OCI-LY1 (cell line): ENCODE data around the gene GLTP.

ENCODE experiments used
- H2AFZ ChIP-seq: fragments of 200-600 bp; sonication (generic), shearing (Covaris generic); 2 replicates; pipeline ENCODE4 v1.6.0; 2014; ENCODE audit warnings: antibody characterized with exemption, mild to moderate bottlenecking, low read length
- H3F3A ChIP-seq: fragments of 200-600 bp; sonication (generic), shearing (Covaris generic); 2 replicates; pipeline ENCODE4 v1.6.0; 2014; ENCODE audit warnings: mild to moderate bottlenecking, antibody characterized with exemption, low read length, moderate library complexity; ENCODE audit not compliant: insufficient read depth
- H3K27ac ChIP-seq: fragments of 200-600 bp; sonication (generic); 2 replicates; pipeline ENCODE4 v1.5.1; 2014; ENCODE audit warnings: low read length, mixed run types, mild to moderate bottlenecking, low read depth; ENCODE audit not compliant: poor library complexity, severe bottlenecking
- H3K27me3 ChIP-seq: fragments of 200-600 bp; sonication (generic); 2 replicates; pipeline ENCODE4 v1.6.0; 2014; ENCODE audit warnings: antibody characterized with exemption, mild to moderate bottlenecking, low read length, moderate library complexity; ENCODE audit not compliant: insufficient read depth
- H3K36me3 ChIP-seq: fragments of 200-600 bp; sonication (generic); 2 replicates; pipeline ENCODE4 v1.6.1; 2014; ENCODE audit warnings: mild to moderate bottlenecking, antibody characterized with exemption, low read length, moderate library complexity, mixed read lengths; ENCODE audit not compliant: insufficient read depth
- H3K4me1 ChIP-seq: fragments of 200-600 bp; sonication (generic); 2 replicates; pipeline ENCODE4 v1.5.1; 2014; ENCODE audit warnings: mild to moderate bottlenecking, low read length, moderate library complexity; ENCODE audit not compliant: insufficient read depth, severe bottlenecking
- H3K4me2 ChIP-seq: fragments of 200-600 bp; sonication (generic), shearing (Covaris generic); 2 replicates; pipeline ENCODE4 v1.6.1; 2014; ENCODE audit warnings: low read length
- H3K4me3 ChIP-seq: fragments of 200-600 bp; sonication (generic); 2 replicates; pipeline ENCODE4 v1.5.1; 2014; ENCODE audit warnings: low read length, low read depth, mild to moderate bottlenecking, mixed read lengths; ENCODE audit not compliant: poor library complexity, severe bottlenecking
- H3K79me2 ChIP-seq: fragments of 200-600 bp; shearing (Covaris generic); 2 replicates; pipeline ENCODE4 v1.6.1; 2016; ENCODE audit warnings: mixed run types, low read length, mixed read lengths; ENCODE audit not compliant: insufficient read depth
- H3K9ac ChIP-seq: fragments of 200-600 bp; sonication (generic), shearing (Covaris generic); 2 replicates; pipeline ENCODE4 v1.6.1; 2014; ENCODE audit warnings: mild to moderate bottlenecking, low read length, mixed read lengths
- H3K9me2 ChIP-seq: fragments of 200-600 bp; sonication (generic), shearing (Covaris generic); 2 replicates; pipeline ENCODE4 v1.6.1; 2014; ENCODE audit warnings: low read depth, mild to moderate bottlenecking, low read length, mixed read lengths
- H3K9me3 ChIP-seq: fragments of 200-600 bp; shearing (Covaris generic); 2 replicates; pipeline ENCODE4 v1.6.1; 2014; ENCODE audit warnings: low read length, mixed read lengths
- H4K20me1 ChIP-seq: fragments of 200-600 bp; sonication (generic), shearing (Covaris generic); 2 replicates; pipeline ENCODE4 v1.6.0; 2016; ENCODE audit warnings: mild to moderate bottlenecking, low read length; ENCODE audit not compliant: insufficient read depth
- CTCF ChIP-seq: fragments of 200-600 bp; sonication (generic), shearing (Covaris generic); IDR thresholded peaks from 2 replicates; pipeline ENCODE4 v1.5.1; 2017; ENCODE audit warnings: mild to moderate bottlenecking, antibody characterized with exemption, low read length, moderate library complexity, mixed read lengths
- EZH2 ChIP-seq: fragments of 200-600 bp; sonication (generic), shearing (Covaris generic); IDR thresholded peaks from 2 replicates; pipeline ENCODE4 v1.8.0; 2017; ENCODE audit warnings: borderline replicate concordance, mixed run types, mild to moderate bottlenecking, antibody characterized with exemption, low read length, moderate library complexity, mixed read lengths

Gene GLTP

GRCh38 chr12:109879351-109880042, 844 bp downstream of the GLTP start:
- H2AFZ ChIP-seq = no peak overlapping the region
- no peaks in the 10 kb centered on the region for H3K9me2 ChIP-seq
- peak overlapping the region; percentile 73 for H3K4me3 ChIP-seq
- TF ChIP-seq EZH2 (no peak), CTCF (no peak)
- H3K27me3 ChIP-seq = no peaks in the 10 kb centered on the region
- no peaks in the 10 kb centered on the region for H4K20me1 ChIP-seq
- H3K79me2 ChIP-seq = no peaks in the 10 kb centered on the region
- peak overlapping the region; percentile 94 for H3K4me2 ChIP-seq
- peaks cover 22% of the 10 kb centered on the region for H3K4me1 ChIP-seq
- H3K9ac ChIP-seq = peak overlapping the region; percentile 73
- H3K36me3 ChIP-seq = no peaks in the 10 kb centered on the region
- no peaks in the 10 kb centered on the region for H3F3A ChIP-seq
- no peak overlapping the region for H3K27ac ChIP-seq
- H3K9me3 ChIP-seq = no peaks in the 10 kb centered on the region

GRCh38 chr12:109878749-109879148, 1.6 kb downstream of the GLTP start:
- no peak for TF ChIP-seq CTCF
- no peak for TF ChIP-seq EZH2
- H3K79me2 ChIP-seq = no peaks in the 10 kb centered on the region
- no peak overlapping the region for H3K9ac ChIP-seq
- no peak overlapping the region for H3K27ac ChIP-seq
- no peak overlapping the region for H2AFZ ChIP-seq
- H3K4me2 ChIP-seq = no peak overlapping the region
- no peaks in the 10 kb centered on the region for H3K9me3 ChIP-seq
- H3K9me2 ChIP-seq = no peaks in the 10 kb centered on the region
- H3K4me3 ChIP-seq = no peak overlapping the region
- H3K27me3 ChIP-seq = no peaks in the 10 kb centered on the region
- H3K36me3 ChIP-seq = no peaks in the 10 kb centered on the region
- H4K20me1 ChIP-seq = no peaks in the 10 kb centered on the region
- H3K4me1 ChIP-seq = peaks cover 22% of the 10 kb centered on the region
- H3F3A ChIP-seq = no peaks in the 10 kb centered on the region

- Histone ChIP-seq H3K4me2 (no peak overlapping the region), H3K4me3 (no peak overlapping the region), H3F3A (no peaks in the 10 kb centered on the region), H3K27ac (no peak overlapping the region), H3K36me3 (no peaks in the 10 kb centered on the region), H2AFZ (no peak overlapping the region), H4K20me1 (no peaks in the 10 kb centered on the region), H3K27me3 (no peaks in the 10 kb centered on the region), H3K9me3 (no peaks in the 10 kb centered on the region), H3K79me2 (no peaks in the 10 kb centered on the region), H3K4me1 (peaks cover 22% of the 10 kb centered on the region), H3K9me2 (no peaks in the 10 kb centered on the region), H3K9ac (no peak overlapping the region)
- no peak for TF ChIP-seq EZH2
- no peak for TF ChIP-seq CTCF
These were observed 2.1 kb downstream of the GLTP start for GRCh38 chr12:109878247-109878625.
